ENCODE results near the gene TNFRSF1B. TPM values are rescaled to one million over a fixed set of nuclear protein-coding genes. Genes with fewer than 3 reads are reported as not detected.

TNFRSF1B gene
- total RNA-seq, 4 donors from 2014 or later, result 2.1 to 17.5 (median 10.3) TPM

DNA sequence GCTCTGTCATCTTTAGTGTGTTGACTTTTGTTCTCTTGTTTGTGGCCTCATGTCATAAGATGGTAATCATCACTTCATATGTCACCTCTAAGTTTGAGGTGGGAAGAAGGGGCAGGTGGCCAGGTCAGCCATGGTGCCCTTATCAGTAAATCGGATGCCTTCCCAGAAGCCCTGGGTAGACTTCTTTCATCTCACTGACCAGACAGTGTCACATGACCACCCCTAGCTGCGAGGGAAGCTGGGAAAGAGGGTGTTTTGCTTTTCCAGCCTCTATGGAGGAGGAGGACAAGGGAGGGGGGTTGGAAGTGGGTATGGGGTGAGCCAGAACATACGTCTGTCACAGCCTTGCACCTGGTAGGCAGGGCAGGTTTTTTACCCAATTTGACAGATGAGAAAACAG, 28.6 kb downstream of the TNFRSF1B start:
- Histone ChIP-seq H3K4me3 (no peak overlapping the region), H3K36me3 (peaks cover 0 to 70% (median 6%) of the 10 kb centered on the region in 3 donors), H3K4me1 (no peaks in the 10 kb centered on the region), H3K27ac (no peak overlapping the region), H3K27me3 (peaks cover 0 to 19% (median 0%) of the 10 kb centered on the region in 4 donors), H3K9me3 (no peaks in the 10 kb centered on the region)
- no peak for DNase-seq
- TF ChIP-seq, protein P1, sequence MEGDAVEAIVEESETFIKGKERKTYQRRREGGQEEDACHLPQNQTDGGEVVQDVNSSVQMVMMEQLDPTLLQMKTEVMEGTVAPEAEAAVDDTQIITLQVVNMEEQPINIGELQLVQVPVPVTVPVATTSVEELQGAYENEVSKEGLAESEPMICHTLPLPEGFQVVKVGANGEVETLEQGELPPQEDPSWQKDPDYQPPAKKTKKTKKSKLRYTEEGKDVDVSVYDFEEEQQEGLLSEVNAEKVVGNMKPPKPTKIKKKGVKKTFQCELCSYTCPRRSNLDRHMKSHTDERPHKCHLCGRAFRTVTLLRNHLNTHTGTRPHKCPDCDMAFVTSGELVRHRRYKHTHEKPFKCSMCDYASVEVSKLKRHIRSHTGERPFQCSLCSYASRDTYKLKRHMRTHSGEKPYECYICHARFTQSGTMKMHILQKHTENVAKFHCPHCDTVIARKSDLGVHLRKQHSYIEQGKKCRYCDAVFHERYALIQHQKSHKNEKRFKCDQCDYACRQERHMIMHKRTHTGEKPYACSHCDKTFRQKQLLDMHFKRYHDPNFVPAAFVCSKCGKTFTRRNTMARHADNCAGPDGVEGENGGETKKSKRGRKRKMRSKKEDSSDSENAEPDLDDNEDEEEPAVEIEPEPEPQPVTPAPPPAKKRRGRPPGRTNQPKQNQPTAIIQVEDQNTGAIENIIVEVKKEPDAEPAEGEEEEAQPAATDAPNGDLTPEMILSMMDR (IDR thresholded peaks at IDR 0.05), result no peak
- no peak for TF ChIP-seq POLR2A (IDR thresholded peaks at IDR 0.05)
- intact Hi-C loops (cut with DNase I), result no loop called here
- WGBS, 2 donors, result 69 to 73% methylated on average over 3 of the region's 3 CpGs

- no peaks in the 10 kb centered on the region for H3K4me1 ChIP-seq
- DNase-seq, result no peak
- H3K27me3 ChIP-seq, result peaks cover 0 to 5% (median 0%) of the 10 kb centered on the region in 4 donors
- no peak overlapping the region for H3K27ac ChIP-seq
- intact Hi-C loops (cut with DNase I), result no loop called here
- no peak overlapping the region for H3K4me3 ChIP-seq
- TF ChIP-seq POLR2A (IDR thresholded peaks at IDR 0.05), result no peak
- TF ChIP-seq, protein P1 (IDR thresholded peaks at IDR 0.05), result no peak
- peaks cover 0 to 62% (median 11%) of the 10 kb centered on the region in 3 donors for H3K36me3 ChIP-seq
- H3K9me3 ChIP-seq, result no peaks in the 10 kb centered on the region
- 73 to 80% methylated on average over 16 to 19 of the region's 20 CpGs for WGBS, 2 donors
These were observed 30.1 kb downstream of the TNFRSF1B start for GRCh38 chr1:12196641-12197482.

GRCh38 chr1:12197483-12197880, 30.7 kb downstream of the TNFRSF1B start:
- 93% methylated on average over 3 of the region's 7 CpGs; no CpG with 5 or more reads in 1 of the 2 donors for WGBS, 2 donors
- no peaks in the 10 kb centered on the region for H3K9me3 ChIP-seq
- peaks cover 0 to 5% (median 0%) of the 10 kb centered on the region in 4 donors for H3K27me3 ChIP-seq
- H3K36me3 ChIP-seq, result peaks cover 0 to 62% (median 15%) of the 10 kb centered on the region in 3 donors
- no peaks in the 10 kb centered on the region for H3K4me1 ChIP-seq
- DNase-seq, result no peak
- no peak overlapping the region for H3K27ac ChIP-seq
- TF ChIP-seq, protein P1 (IDR thresholded peaks at IDR 0.05), result no peak
- TF ChIP-seq POLR2A (IDR thresholded peaks at IDR 0.05), result no peak
- H3K4me3 ChIP-seq, result no peak overlapping the region
- intact Hi-C loops (cut with DNase I), result no loop called here

DNA sequence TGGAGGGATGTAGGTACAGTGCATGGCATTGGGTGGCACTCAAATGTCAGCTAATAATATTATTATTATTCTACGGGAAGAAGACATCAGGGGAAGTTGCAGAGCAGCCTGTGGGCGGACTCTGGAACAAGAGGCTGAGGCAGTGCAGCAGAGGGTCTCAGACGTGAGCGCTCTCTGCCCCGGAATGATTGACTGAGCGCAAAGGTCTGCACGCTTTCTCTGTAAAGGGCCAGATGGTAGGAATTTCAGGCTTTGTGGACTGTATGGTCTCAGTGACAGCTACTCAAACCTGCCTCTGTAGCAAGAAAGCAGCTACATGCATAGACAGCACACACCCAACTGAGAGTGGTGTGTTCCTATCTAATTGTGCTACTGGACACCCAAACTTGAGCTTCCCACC, 33.4 kb downstream of the TNFRSF1B start:
- peaks cover 0 to 5% (median 0%) of the 10 kb centered on the region in 4 donors for H3K27me3 ChIP-seq
- H3K9me3 ChIP-seq, result no peaks in the 10 kb centered on the region
- peaks cover 0 to 44% (median 15%) of the 10 kb centered on the region in 3 donors for H3K36me3 ChIP-seq
- H3K4me1 ChIP-seq, result peaks cover 0 to 8% (median 0%) of the 10 kb centered on the region in 3 donors
- H3K27ac ChIP-seq, result no peak overlapping the region
- no peak for DNase-seq
- no peak overlapping the region for H3K4me3 ChIP-seq
- TF ChIP-seq, protein P1 (IDR thresholded peaks at IDR 0.05), result no peak
- no peak for TF ChIP-seq POLR2A (IDR thresholded peaks at IDR 0.05)
- intact Hi-C loops (cut with DNase I), result no loop called here
- WGBS, 2 donors, result 78 to 92% methylated on average over 2 to 7 of the region's 7 CpGs
